ENCODE data around the gene PAK5. TPM values are rescaled to one million over a fixed set of nuclear protein-coding genes. Genes with fewer than 3 reads are reported as not detected.

PAK5 gene
- total and polyA plus RNA-seq, 9 of the 15 experiments (the other 6 are each of a cell fraction or from before 2014, with no cell fraction given) = not detected

DNA sequence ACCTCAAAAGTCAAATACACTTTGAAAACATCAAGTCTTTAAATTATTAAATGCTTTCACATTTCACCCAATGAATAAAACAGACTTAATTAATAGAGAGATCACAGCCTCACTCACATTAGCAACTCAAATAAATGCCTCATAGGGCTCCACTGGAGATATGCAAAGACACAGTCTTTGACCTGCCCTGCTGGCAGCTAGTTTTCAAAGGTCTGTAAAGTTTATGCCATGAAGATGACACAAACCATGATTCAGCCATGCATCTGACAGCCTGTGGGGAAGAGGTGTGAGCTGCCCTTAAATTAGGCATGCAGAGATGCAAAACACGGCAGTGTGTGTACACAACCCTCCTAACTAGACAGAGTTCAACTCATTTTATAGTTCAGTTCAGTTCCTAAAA, 83.6 kb downstream of the PAK5 start:
- no peaks in the 10 kb centered on the region for H3K4me1 ChIP-seq (replicated peaks in 1 of 2; ENCODE audit: control insufficient read depth in 2 of 2, insufficient read depth in 2 of 2, low read length in 2 of 2)
- no peak overlapping the region for H3K4me3 ChIP-seq
- H3K27ac ChIP-seq (ENCODE audit: extremely low read depth, low read depth, low read length) = no peak overlapping the region
- H3K79me2 ChIP-seq (ENCODE audit: control insufficient read depth, insufficient read depth, low read length) = no peaks in the 10 kb centered on the region
- no peak for FAIRE-seq
- ATAC-seq = no peak
- H3K4me2 ChIP-seq (ENCODE audit: insufficient read depth, low read length) = no peak overlapping the region
- H2AFZ ChIP-seq (ENCODE audit: low read depth, low read length) = no peak overlapping the region
- ChIA-PET POLR2A (no interaction called here), CTCF (ENCODE audit: low intra/inter-chr PET ratio) (no interaction called here)
- H3K9me1 ChIP-seq (ENCODE audit: control insufficient read depth, insufficient read depth, low read length) = no peaks in the 10 kb centered on the region
- H4K20me1 ChIP-seq (replicated peaks; ENCODE audit: control insufficient read depth, insufficient read depth, low read length) = no peaks in the 10 kb centered on the region
- H3K9ac ChIP-seq (ENCODE audit: insufficient read depth in 1 of 2, low read depth in 2 of 2, low read length in 2 of 2) = no peak overlapping the region
- DNase-seq (ENCODE audit: extremely low read depth in 1 of 4, low spot score in 3 of 4) = no peak
- in situ Hi-C loops (cut with MboI) (no loop called here), intact Hi-C loops (cut with micrococcal nuclease) (no loop called here)
- no peaks in the 10 kb centered on the region for H3K36me3 ChIP-seq (ENCODE audit: control insufficient read depth, insufficient read depth, low read length)
- no CpG with 5 or more reads among the region's 1 CpG for WGBS (ENCODE audit: insufficient coverage, low coverage, missing lambda C conversion rate)
- BruUV-seq (replicated peaks) = no TSS peak
- H3K9me3 ChIP-seq (replicated peaks; ENCODE audit: control insufficient read depth, insufficient read depth, low read depth, low read length) = no peaks in the 10 kb centered on the region
- no peaks in the 10 kb centered on the region for H3K27me3 ChIP-seq (ENCODE audit: control insufficient read depth in 2 of 2, insufficient read depth in 2 of 2, low read length in 2 of 2)
- TF ChIP-seq FOXA3 (CRISPR knock-in tag; conservative IDR thresholded peaks at IDR 0.05 in 1 of 2, IDR thresholded peaks at IDR 0.05 in 1 of 2) (no peak), TCF15 (CRISPR knock-in tag; IDR thresholded peaks at IDR 0.05) (no peak), BRD9 (IDR thresholded peaks at IDR 0.05; ENCODE audit: low read depth, partially characterized antibody) (no peak), DACH1 (IDR thresholded peaks at IDR 0.05; ENCODE audit: partially characterized antibody) (no peak), ZMIZ1 (IDR thresholded peaks at IDR 0.05; ENCODE audit: low read depth in 2 of 2, low read length in 2 of 2) (no peak), PBX2 (CRISPR knock-in tag; IDR thresholded peaks at IDR 0.05; ENCODE audit: low read depth) (no peak), PBX2 (tag; conservative IDR thresholded peaks at IDR 0.05; ENCODE audit: low read depth) (no peak), SMARCC2 (IDR thresholded peaks at IDR 0.05; ENCODE audit: low read depth) (no peak)
